NCI-H748 (cell line): ENCODE results near the gene ADH4.
"Not testable (repeated sequence)": the region's sequence is repeated elsewhere in the genome, so short reads cannot be mapped to it uniquely, and the experiment has no call there.

Experiments used
- DNase-seq: peaks from one replicate; lab custom pipeline; 2025; ENCODE audit not compliant: unreplicated experiment; lab: John Stamatoyannopoulos, UW

The ADH4 gene

GRCh38 chr4:99135541-99136162, 8.4 kb downstream of the ADH4 start:
- DNase-seq = no peak

GRCh38 chr4:99134586-99134985, 9.5 kb downstream of the ADH4 start:
- no peak for DNase-seq

- no peak for DNase-seq
These were observed 12.7 kb downstream of the ADH4 start for GRCh38 chr4:99131378-99131777.

GRCh38 chr4:99126376-99126775, 17.7 kb downstream of the ADH4 start:
- DNase-seq = no peak

- DNase-seq = no peak
These were observed 23.1 kb downstream of the ADH4 start for GRCh38 chr4:99121008-99121407.

GRCh38 chr4:99120501-99120900, 23.6 kb downstream of the ADH4 start:
- DNase-seq = no peak

GRCh38 chr4:99117876-99118693, 26.0 kb downstream of the ADH4 start:
- peak; percentile 3 for DNase-seq

- DNase-seq = not testable (repeated sequence)
These were observed 26.8 kb downstream of the ADH4 start for GRCh38 chr4:99117122-99117841.

GRCh38 chr4:99109286-99109685, 34.8 kb downstream of the ADH4 start:
- DNase-seq = not testable (repeated sequence)

GRCh38 chr4:99104153-99104552, 39.9 kb downstream of the ADH4 start:
- no peak for DNase-seq

- DNase-seq = no peak
These were observed 40.9 kb downstream of the ADH4 start for GRCh38 chr4:99103166-99103565.

GRCh38 chr4:99102634-99103033, 41.5 kb downstream of the ADH4 start:
- no peak for DNase-seq

GRCh38 chr4:99100876-99101275, 43.2 kb downstream of the ADH4 start:
- no peak for DNase-seq

- DNase-seq = not testable (repeated sequence)
These were observed 44.3 kb downstream of the ADH4 start for GRCh38 chr4:99099814-99100213.

- peak; percentile 60 for DNase-seq
These were observed 44.8 kb downstream of the ADH4 start for GRCh38 chr4:99099311-99099710.

GRCh38 chr4:99091841-99092240, 52.3 kb downstream of the ADH4 start:
- DNase-seq = not testable (repeated sequence)

GRCh38 chr4:99091216-99091575, 52.9 kb downstream of the ADH4 start:
- DNase-seq = no peak

GRCh38 chr4:99090481-99091215, 53.4 kb downstream of the ADH4 start:
- DNase-seq = no peak

GRCh38 chr4:99088481-99089365, 55.4 kb downstream of the ADH4 start, which contains the start of gene ADH5:
Gene ADH5, minus strand, starts transcription at chr4:99088788. Its CDS starts 88 bp downstream, at chr4:99088700.
- peak; percentile 84 for DNase-seq

GRCh38 chr4:99088023-99088449, 56.1 kb downstream of the ADH4 start:
- DNase-seq = peak; percentile 50
